Left ventricle myocardium inferior (tissue), 1 donor: Measurements from ENCODE around the gene SAE1. TPM values are rescaled to one million over a fixed set of nuclear protein-coding genes. Genes with fewer than 3 reads are reported as not detected.
"Not testable (repeated sequence)": the region's sequence is repeated elsewhere in the genome, so short reads cannot be mapped to it uniquely, and the experiment has no call there.

Experiments used
- DNase-seq: peaks from one replicate; pipeline ENCODE4 v3.0.0-alpha.2; 2020
- H3K27ac ChIP-seq: fragments of 200-600 bp; replicated peaks from 2 replicates; pipeline ENCODE4 v1.8.0; 2021
- H3K27me3 ChIP-seq: fragments of 200-600 bp; 2 replicates; pipeline ENCODE4 v1.8.0; 2021; ENCODE audit warnings: low read depth
- H3K36me3 ChIP-seq: fragments of 200-600 bp; 2 replicates; pipeline ENCODE4 v1.8.0; 2021
- H3K4me1 ChIP-seq: fragments of 200-600 bp; 2 replicates; pipeline ENCODE4 v1.8.0; 2021
- H3K4me3 ChIP-seq: fragments of 200-600 bp; 2 replicates; pipeline ENCODE4 v1.8.0; 2021; ENCODE audit warnings: mild to moderate bottlenecking, moderate library complexity
- H3K9me3 ChIP-seq: fragments of 200-600 bp; replicated peaks from 2 replicates; pipeline ENCODE4 v1.8.0; 2021
- intact Hi-C: fragments of 100-400 bp; cut with micrococcal nuclease; formaldehyde crosslinking; loops from one replicate; pipeline ENCODE4 v1.11.0; 2022
- total RNA-seq: library from RNA; stranded (reverse); fragmentation: NEBNext Ultra II Directional; extraction: Animal tissue kit (Norgen Biotek cat#: 25700); gene quantifications from one replicate; pipeline ENCODE4 v1.2.1, GENCODE V29; 2021
- TF ChIP-seq, protein P1 (sequence below): fragments of 200-600 bp; IDR thresholded peaks from 2 replicates; pipeline ENCODE4 v1.8.0; 2021; ENCODE audit warnings: antibody characterized with exemption, mild to moderate bottlenecking, borderline replicate concordance
- donor health status: DM: no; HTN: yes; CAD: no; lungs with severe emphysema.

SAE1 gene
- total RNA-seq, 1 donor from 2014 or later, result 42.5 TPM

DNA sequence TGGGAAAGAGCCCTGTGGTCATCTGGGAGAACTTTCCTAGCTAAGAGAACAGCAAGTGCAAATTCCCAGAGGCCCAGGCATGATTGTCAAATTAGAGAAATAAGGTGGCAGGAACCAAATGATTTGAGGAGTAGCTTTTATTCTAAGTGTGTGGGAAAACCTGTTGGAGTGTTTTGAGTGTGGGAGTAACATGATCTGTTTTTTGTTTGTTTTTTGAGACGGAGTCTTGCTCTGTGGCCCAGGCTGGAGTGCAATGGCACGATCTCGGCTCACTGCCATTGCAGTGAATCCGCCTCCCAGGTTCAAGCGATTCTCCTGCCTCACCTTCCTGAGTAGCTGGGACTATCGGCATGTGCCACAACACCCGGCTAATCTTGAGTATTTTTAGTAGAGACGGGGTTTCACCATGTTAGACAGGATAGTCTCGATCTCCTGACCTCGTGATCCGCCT lies 2.4 kb downstream of the SAE1 start:
- H3K27ac ChIP-seq, result no peak overlapping the region
- DNase-seq, result no peak
- no peak overlapping the region for H3K4me3 ChIP-seq
- H3K27me3 ChIP-seq, result no peaks in the 10 kb centered on the region
- H3K4me1 ChIP-seq, result peaks cover 40% of the 10 kb centered on the region
- intact Hi-C loops, result no loop called here
- H3K9me3 ChIP-seq, result no peaks in the 10 kb centered on the region
- TF ChIP-seq, protein P1, sequence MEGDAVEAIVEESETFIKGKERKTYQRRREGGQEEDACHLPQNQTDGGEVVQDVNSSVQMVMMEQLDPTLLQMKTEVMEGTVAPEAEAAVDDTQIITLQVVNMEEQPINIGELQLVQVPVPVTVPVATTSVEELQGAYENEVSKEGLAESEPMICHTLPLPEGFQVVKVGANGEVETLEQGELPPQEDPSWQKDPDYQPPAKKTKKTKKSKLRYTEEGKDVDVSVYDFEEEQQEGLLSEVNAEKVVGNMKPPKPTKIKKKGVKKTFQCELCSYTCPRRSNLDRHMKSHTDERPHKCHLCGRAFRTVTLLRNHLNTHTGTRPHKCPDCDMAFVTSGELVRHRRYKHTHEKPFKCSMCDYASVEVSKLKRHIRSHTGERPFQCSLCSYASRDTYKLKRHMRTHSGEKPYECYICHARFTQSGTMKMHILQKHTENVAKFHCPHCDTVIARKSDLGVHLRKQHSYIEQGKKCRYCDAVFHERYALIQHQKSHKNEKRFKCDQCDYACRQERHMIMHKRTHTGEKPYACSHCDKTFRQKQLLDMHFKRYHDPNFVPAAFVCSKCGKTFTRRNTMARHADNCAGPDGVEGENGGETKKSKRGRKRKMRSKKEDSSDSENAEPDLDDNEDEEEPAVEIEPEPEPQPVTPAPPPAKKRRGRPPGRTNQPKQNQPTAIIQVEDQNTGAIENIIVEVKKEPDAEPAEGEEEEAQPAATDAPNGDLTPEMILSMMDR, result no peak
- no peaks in the 10 kb centered on the region for H3K36me3 ChIP-seq

DNA sequence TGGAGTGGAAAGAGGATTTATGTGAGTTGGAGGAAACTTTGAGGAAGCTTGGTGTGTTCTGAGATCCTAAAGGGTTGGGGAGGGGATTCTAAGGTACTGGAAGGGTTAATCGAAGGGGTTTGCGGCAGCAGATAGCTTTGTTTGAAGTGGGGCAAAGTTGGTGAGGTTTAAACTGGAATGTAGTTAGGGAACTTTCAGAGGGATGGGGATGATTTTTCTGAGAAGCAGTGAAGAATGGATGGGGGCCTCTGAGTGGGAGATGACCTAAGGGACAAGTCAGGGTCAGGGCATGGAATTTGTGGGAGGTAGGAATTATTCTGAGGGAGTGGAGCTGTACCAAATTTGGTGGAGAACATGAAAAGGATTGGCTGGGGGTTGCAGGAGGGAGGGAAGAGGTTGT lies 3.9 kb downstream of the SAE1 start:
- H3K27ac ChIP-seq, result no peak overlapping the region
- no peaks in the 10 kb centered on the region for H3K27me3 ChIP-seq
- H3K9me3 ChIP-seq, result no peaks in the 10 kb centered on the region
- no peak for DNase-seq
- H3K4me1 ChIP-seq, result peaks cover 40% of the 10 kb centered on the region
- H3K4me3 ChIP-seq, result no peak overlapping the region
- intact Hi-C loops, result no loop called here
- TF ChIP-seq, protein P1, result no peak
- H3K36me3 ChIP-seq, result no peaks in the 10 kb centered on the region

DNA sequence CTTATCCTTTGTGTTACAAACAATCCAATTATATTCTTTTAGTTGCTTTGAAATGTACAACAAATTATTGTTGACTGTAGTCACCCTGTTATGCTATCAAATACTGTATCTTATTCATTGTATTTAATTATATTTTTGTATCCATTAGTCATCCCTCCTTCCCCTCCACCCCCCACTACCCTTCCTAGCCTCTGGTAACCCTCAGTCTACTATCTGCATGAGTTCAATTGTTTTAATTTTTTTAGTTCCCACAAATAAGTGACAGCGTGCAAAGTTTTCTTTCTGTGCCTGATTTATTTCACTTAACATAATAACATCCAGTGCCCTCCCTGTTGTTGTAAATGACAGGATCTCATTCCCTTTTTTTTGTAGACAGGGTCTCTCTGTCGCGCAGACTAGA lies 4.5 kb downstream of the SAE1 start:
- Histone ChIP-seq H3K27ac (no peak overlapping the region), H3K4me1 (peaks cover 40% of the 10 kb centered on the region), H3K36me3 (no peaks in the 10 kb centered on the region), H3K9me3 (no peaks in the 10 kb centered on the region), H3K4me3 (no peak overlapping the region), H3K27me3 (no peaks in the 10 kb centered on the region)
- intact Hi-C loops, result no loop called here
- TF ChIP-seq, protein P1, result no peak
- no peak for DNase-seq

DNA sequence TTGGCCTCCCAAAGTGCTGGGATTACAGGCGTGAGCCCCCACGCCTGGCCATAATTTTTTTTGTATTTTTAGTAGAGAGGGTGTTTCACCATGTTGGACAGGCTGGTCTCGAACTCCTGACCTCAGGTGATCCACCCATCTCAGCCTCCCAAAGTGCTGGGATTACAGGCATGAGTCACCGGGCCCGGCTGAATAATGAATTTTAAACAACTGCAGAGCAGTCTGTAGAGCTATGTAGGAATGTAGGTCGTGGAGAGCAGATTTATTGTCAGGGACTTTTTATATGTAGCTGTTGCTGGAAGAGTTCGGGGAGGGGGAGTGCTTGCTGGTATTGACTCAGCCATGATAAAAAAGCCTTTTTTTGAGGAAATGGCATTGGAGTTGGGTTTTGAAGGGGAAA lies 10.6 kb downstream of the SAE1 start:
- H3K27me3 ChIP-seq, H3K27ac ChIP-seq, H3K9me3 ChIP-seq, intact Hi-C loops, H3K4me1 ChIP-seq, DNase-seq, H3K4me3 ChIP-seq: not testable (repeated sequence)
- H3K36me3 ChIP-seq, result peaks cover 30% of the 10 kb centered on the region

DNA sequence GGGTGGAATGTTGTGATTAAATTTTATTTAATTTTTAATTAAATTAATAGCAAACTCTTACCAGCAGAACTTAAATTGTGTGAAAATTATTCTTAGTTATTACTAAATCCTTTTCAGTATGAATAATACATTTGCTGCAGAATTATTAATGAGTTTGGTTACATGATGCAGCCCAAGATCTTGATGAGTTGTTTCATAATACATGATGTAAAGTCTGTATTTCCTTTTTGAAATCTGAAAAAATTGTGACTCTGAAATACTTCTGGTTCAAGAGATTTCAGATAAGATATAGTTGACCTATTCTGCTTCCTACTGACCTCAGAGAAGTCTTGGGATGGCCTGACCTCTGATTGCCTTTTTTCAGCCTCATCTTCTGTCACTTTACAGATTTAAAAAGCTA lies 11.1 kb downstream of the SAE1 start:
- peaks cover 6% of the 10 kb centered on the region for H3K4me1 ChIP-seq
- H3K27me3 ChIP-seq, result no peaks in the 10 kb centered on the region
- peaks cover 34% of the 10 kb centered on the region for H3K36me3 ChIP-seq
- H3K4me3 ChIP-seq, result no peak overlapping the region
- intact Hi-C loops, result no loop called here
- H3K27ac ChIP-seq, result no peak overlapping the region
- no peak for DNase-seq
- no peaks in the 10 kb centered on the region for H3K9me3 ChIP-seq
- TF ChIP-seq, protein P1, result no peak

DNA sequence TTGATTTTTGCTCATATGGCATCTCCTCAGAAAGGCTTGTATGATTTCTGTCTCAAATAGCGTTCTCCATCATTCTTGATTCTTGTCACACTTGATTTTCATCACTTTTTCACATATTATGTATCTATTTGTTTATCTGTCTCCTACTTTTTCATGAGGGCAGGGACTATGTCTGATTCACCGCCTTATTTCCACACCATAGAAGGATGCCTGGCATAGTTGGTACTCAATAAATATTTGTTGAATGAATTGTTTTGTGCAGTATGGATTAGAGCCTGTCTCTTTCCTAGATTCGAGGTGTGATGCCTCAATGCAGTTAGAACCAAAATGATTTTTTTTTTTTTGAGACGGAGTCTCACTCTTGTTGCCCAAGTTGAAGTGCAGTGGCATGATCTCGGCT lies 12.1 kb downstream of the SAE1 start:
- intact Hi-C loops, result no loop called here
- DNase-seq, result no peak
- Histone ChIP-seq H3K27me3 (no peaks in the 10 kb centered on the region), H3K4me3 (no peak overlapping the region), H3K36me3 (peaks cover 40% of the 10 kb centered on the region), H3K4me1 (peaks cover 6% of the 10 kb centered on the region), H3K27ac (no peak overlapping the region), H3K9me3 (no peaks in the 10 kb centered on the region)
- TF ChIP-seq, protein P1, result no peak
